GM12878 (cell line): ENCODE measurements around the gene B4GALT4. TPM values are rescaled to one million over a fixed set of nuclear protein-coding genes. Genes with fewer than 3 reads are reported as not detected.

ENCODE experiments used
- ATAC-seq: fragments of 200-7000 bp; cut with Tn5 transposase; 3 replicates; pipeline ENCODE4 v1.9.1; 2020; ENCODE audit warnings: mild to moderate bottlenecking, moderate library complexity
- BruUV-seq: library from RNA; stranded (reverse); fragments of 400-500 nt; replicated peaks from 2 replicates; lab custom pipeline; 2021; lab: Mats Ljungman, UMichigan
- CTCF ChIA-PET: fragments of 300-600 bp; sonication (Branson Sonifier 250); formaldehyde crosslinking; extraction: SDS; loops from one replicate; lab custom pipeline; 2021; ENCODE audit warnings: inconsistent platforms; lab: Yijun Ruan, JAX
- POLR2A ChIA-PET: fragments of 350-600 bp; formaldehyde crosslinking; extraction: SDS; loops from one replicate; lab custom pipeline; 2021; ENCODE audit warnings: inconsistent platforms; lab: Charles Lee
- RAD21 ChIA-PET: fragments of 300-600 bp; sonication (Branson Sonifier 250); formaldehyde crosslinking; loops from one replicate; lab custom pipeline; 2023; ENCODE audit warnings: antibody characterized with exemption; ENCODE audit not compliant: unreplicated experiment; lab: Charles Lee
- SMC1A ChIA-PET: fragments of 300-600 bp; sonication (Branson Sonifier 250); formaldehyde crosslinking; loops from one replicate; lab custom pipeline; 2023; ENCODE audit not compliant: unreplicated experiment, uncharacterized antibody; lab: Charles Lee
- DNase-seq: peaks from one replicate; pipeline ENCODE4 v3.0.0-alpha.2; 2011; ENCODE audit warnings: low read depth, low spot score
- FAIRE-seq: peaks from 3 replicates; lab custom pipeline; 2011; peaks lifted over from hg19 to GRCh38; lab: Jason Lieb, UNC
- H2AFZ ChIP-seq: 2 replicates; pipeline ENCODE4 v1.6.0; 2011; ENCODE audit warnings: low read depth, low read length, control low read depth; ENCODE audit not compliant: control insufficient read depth
- H3K27ac ChIP-seq: 2 replicates; pipeline ENCODE4 v1.5.1; 2011; ENCODE audit warnings: control low read depth; ENCODE audit not compliant: control insufficient read depth, insufficient read depth
- H3K27me3 ChIP-seq, 2 experiments: replicated peaks in 1 of 2; 2 replicates each; pipeline versions ENCODE4 v1.6.0 to v1.6.1; 2011; ENCODE audit warnings: low read length in 1 of 2; ENCODE audit not compliant: control insufficient read depth in 2 of 2, insufficient read depth in 2 of 2
- H3K36me3 ChIP-seq, 2 experiments: 2 replicates each; pipeline ENCODE4 v1.5.1; 2011; ENCODE audit warnings: low read length in 1 of 2; ENCODE audit not compliant: control insufficient read depth in 2 of 2, insufficient read depth in 2 of 2
- H3K4me1 ChIP-seq: 2 replicates; pipeline ENCODE4 v1.6.1; 2011; ENCODE audit warnings: mild to moderate bottlenecking, low read length, moderate library complexity, mixed read lengths; ENCODE audit not compliant: control insufficient read depth, insufficient read depth
- H3K4me2 ChIP-seq: 2 replicates; pipeline ENCODE4 v1.6.0; 2011; ENCODE audit warnings: control low read depth; ENCODE audit not compliant: control insufficient read depth, insufficient read depth
- H3K4me3 ChIP-seq: fragments of 200-600 bp; sonication (generic); 2 replicates; pipeline ENCODE4 v1.5.1; 2016
- H3K79me2 ChIP-seq: 2 replicates; pipeline ENCODE4 v1.6.0; 2011; ENCODE audit warnings: low read length; ENCODE audit not compliant: control insufficient read depth, insufficient read depth
- H3K9ac ChIP-seq: 2 replicates; pipeline ENCODE4 v1.8.0; 2011; ENCODE audit warnings: low read length, control low read depth, mixed read lengths; ENCODE audit not compliant: control insufficient read depth, insufficient read depth
- H3K9me3 ChIP-seq: replicated peaks from 3 replicates; pipeline ENCODE4 v1.5.1; 2011; ENCODE audit warnings: mild to moderate bottlenecking, low read length; ENCODE audit not compliant: control insufficient read depth, insufficient read depth
- H4K20me1 ChIP-seq: 2 replicates; pipeline ENCODE4 v1.6.0; 2011; ENCODE audit not compliant: control insufficient read depth, insufficient read depth
- BCL11A ChIP-seq: IDR thresholded peaks from 2 replicates; pipeline ENCODE4 v1.6.1; 2011; ENCODE audit warnings: low read depth, low read length
- FOS ChIP-seq: IDR thresholded peaks from 3 replicates; pipeline ENCODE4 v1.6.1; 2011; ENCODE audit warnings: borderline replicate concordance; ENCODE audit not compliant: insufficient read length; ENCODE audit errors: extremely low read depth
- NRF1 ChIP-seq: conservative IDR thresholded peaks from 2 replicates; pipeline ENCODE4 v1.6.1; 2011; ENCODE audit warnings: mild to moderate bottlenecking, low read depth, low read length, improper control_type of control experiment
- SREBF2 ChIP-seq: IDR thresholded peaks from 2 replicates; pipeline ENCODE4 v1.6.1; 2012; ENCODE audit warnings: mild to moderate bottlenecking, low read length
- WGBS: methylation state at CpG from one replicate; pipeline ENCODE4 v1.1.6; 2016; ENCODE audit warnings: low lambda C conversion rate; ENCODE audit not compliant: insufficient replicate concordance, insufficient coverage; ENCODE audit errors: missing lambda C conversion rate; 5-methylcytosine and 5-hydroxymethylcytosine counted together
- in situ Hi-C: fragments of 300-500 bp; cut with MboI; formaldehyde crosslinking; loops from 9 replicates; pipeline ENCODE4 v1.14.3; 2018; ENCODE audit warnings: mixed read lengths
- intact Hi-C: fragments of 100-400 bp; cut with micrococcal nuclease; formaldehyde crosslinking; loops from one replicate; pipeline ENCODE4 v1.14.2; 2022; ENCODE audit not compliant: unreplicated experiment
- polyA plus RNA-seq, 11 experiments: library from polyadenylated mRNA; depleted of rRNA in 4 of 11; unstranded in 6 of 11; stranded (reverse) in 5 of 11; fragments of >200 nt; fragmentation: Nextera tagmentation in 4 of 11; fragmentation: Illumina TruSeq in 1 of 11; extraction: Ambion mirVana in 4 of 11; extraction: Trizol in 1 of 11; gene quantifications; 1 replicate in 1 of 11; 2 replicates in 10 of 11; pipeline versions ENCODE4 v1.2.1 to v1.2.3, GENCODE V29; 2011 to 2016; ENCODE audit warnings: inconsistent platforms in 2 of 11, missing spikeins in 2 of 11, low read depth in 1 of 11
- total RNA-seq, 4 experiments: library from RNA; depleted of rRNA in 3 of 4; stranded (reverse); fragments of >200 nt in 3 of 4; fragmentation: Illumina TruSeq in 1 of 4; extraction: Trizol in 1 of 4; gene quantifications; 2 replicates each; pipeline versions ENCODE4 v1.2.1 to v1.2.3, GENCODE V29; 2013 to 2021

The B4GALT4 gene
- total and polyA plus RNA-seq, 10 of the 15 experiments (the other 5 are each of a cell fraction or from before 2014, with no cell fraction given), result 8.8 to 16.7 (median 13.1) TPM

DNA sequence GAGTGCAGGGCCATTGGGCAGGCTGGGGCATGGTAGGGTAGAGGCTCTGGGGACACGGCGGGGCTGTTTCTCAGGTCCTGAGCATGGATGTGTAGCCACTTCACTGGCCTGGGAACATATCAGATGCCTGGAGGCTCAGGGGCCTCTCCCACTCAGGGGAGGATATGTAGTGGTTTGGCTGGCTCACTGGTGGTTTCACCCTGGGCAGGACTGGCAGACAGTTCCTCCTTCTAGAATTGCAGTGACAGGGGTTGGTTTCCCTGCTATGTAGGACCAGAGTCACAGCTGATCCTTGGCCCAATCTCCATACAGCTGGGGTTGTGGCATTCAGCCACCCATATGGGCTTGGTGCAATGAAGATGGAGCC is 48.7 kb upstream of the B4GALT4 start (continued):
- TF ChIP-seq FOS (no peak), NRF1 (no peak), BCL11A (no peak)

DNA sequence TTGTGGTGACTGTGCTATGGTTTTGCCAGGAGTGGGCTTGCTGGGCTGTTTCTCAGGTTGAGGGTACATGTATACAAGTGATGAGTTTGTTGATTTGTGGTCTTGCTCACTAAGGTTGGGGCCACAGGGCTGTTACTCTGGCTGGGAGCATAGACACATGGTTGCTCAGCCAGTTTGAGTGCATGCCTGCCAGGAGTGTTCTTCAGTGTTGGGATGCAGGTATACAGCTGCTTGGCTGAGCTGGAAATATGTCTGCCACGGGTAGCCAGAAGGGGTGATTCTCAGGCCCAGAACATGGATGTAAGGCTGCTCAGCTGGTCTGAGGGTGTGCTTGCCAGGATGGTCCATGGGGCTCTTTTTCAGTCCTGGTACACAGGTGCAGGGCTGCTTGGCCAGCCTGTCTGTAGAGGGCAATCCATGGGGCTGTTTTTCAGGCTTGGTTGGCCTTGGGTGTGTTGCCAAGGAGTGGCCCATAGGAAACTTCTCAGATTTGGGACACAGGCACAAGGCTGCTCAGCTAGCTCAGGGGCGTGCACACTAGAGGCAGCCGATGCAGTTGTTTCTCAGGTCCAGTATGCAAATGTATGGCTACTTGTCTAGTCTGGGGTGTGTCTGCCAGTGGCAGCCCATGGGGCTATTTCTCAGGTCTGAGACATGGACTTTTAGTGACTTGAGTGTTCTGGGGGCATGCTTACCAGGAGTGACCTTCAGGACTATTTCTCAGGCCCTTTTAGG is 48.2 kb upstream of the B4GALT4 start:
- BruUV-seq, result no TSS peak
- no peak overlapping the region for H2AFZ ChIP-seq
- 35% methylated on average over 3 of the region's 3 CpGs for WGBS
- H3K4me3 ChIP-seq, result no peak overlapping the region
- peaks cover 10% of the 10 kb centered on the region for H3K4me1 ChIP-seq
- peaks cover 5% of the 10 kb centered on the region for H3K9me3 ChIP-seq
- no peaks in the 10 kb centered on the region for H3K27me3 ChIP-seq
- ATAC-seq (no peak), FAIRE-seq (no peak), DNase-seq (no peak)
- no peaks in the 10 kb centered on the region for H3K36me3 ChIP-seq
- RAD21 ChIA-PET, result no interaction called here
- TF ChIP-seq FOS (no peak), SREBF2 (no peak)
- no peak overlapping the region for H3K27ac ChIP-seq
- intact Hi-C loops, result no loop called here
- H3K4me2 ChIP-seq, result no peak overlapping the region
- H3K79me2 ChIP-seq, result no peaks in the 10 kb centered on the region
- in situ Hi-C loops, result loop anchor here (25.0 kb wide), 1 partner anchor 398 kb away; the partner anchor contains the start of gene COX17
- SMC1A ChIA-PET, result interaction anchor here (0.8 to 2.4 kb wide), 4 partner anchors 8 to 67 kb away, joined by 3 to 7 read pairs (median 4); no protein-coding TSS in a partner anchor
- H4K20me1 ChIP-seq, result no peaks in the 10 kb centered on the region
- POLR2A ChIA-PET, result no interaction called here
- H3K9ac ChIP-seq, result no peak overlapping the region
- CTCF ChIA-PET, result interaction anchor here (0.6 kb wide), 1 partner anchor 14 kb away, joined by 3 read pairs; no protein-coding TSS in a partner anchor
